Iris pigment epithelial cell (primary cell): ENCODE data around the gene PDIA2.
"Not testable (repeated sequence)": the region's sequence is repeated elsewhere in the genome, so short reads cannot be mapped to it uniquely, and the experiment has no call there.

ENCODE experiments used
- DNase-seq: peaks from one replicate; pipeline ENCODE4 v3.0.0-alpha.2; 2011; ENCODE audit warnings: low read depth

The PDIA2 gene

DNA sequence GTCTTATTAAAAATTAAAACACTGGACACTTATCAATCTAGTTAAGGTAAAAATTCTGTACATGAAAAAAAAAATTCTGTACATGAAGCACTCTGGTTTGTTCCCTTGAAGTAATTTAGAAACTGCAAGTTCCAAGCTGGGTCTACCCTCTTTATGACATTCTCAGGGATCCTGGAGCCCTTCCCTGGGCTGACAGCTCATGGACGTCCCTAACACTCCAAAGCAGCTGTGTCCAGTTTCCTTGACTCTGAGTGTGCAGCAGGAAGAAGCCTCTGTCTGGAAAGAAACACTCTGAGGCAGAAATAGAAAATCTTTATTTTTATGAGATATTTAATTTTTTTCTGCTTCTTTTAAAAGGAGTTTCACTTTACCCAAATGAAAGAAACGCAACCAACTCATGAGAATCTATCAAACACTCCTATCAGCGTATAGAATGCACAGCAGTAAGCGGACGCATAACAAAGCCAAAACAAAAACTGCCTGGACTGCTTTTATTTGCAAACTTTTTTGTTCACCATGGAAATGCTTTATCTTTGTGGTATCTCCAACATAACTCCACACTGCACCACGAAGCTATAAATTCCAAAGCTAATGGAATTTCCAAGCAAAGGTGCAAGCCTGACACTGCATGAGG lies 48.3 kb downstream of the PDIA2 start:
- DNase-seq = not testable (repeated sequence)

GRCh38 chr16:333406-334094 lies 50.6 kb downstream of the PDIA2 start:
- no peak for DNase-seq

- DNase-seq = not testable (repeated sequence)
These were observed 51.3 kb downstream of the PDIA2 start for GRCh38 chr16:334164-334832.

DNA sequence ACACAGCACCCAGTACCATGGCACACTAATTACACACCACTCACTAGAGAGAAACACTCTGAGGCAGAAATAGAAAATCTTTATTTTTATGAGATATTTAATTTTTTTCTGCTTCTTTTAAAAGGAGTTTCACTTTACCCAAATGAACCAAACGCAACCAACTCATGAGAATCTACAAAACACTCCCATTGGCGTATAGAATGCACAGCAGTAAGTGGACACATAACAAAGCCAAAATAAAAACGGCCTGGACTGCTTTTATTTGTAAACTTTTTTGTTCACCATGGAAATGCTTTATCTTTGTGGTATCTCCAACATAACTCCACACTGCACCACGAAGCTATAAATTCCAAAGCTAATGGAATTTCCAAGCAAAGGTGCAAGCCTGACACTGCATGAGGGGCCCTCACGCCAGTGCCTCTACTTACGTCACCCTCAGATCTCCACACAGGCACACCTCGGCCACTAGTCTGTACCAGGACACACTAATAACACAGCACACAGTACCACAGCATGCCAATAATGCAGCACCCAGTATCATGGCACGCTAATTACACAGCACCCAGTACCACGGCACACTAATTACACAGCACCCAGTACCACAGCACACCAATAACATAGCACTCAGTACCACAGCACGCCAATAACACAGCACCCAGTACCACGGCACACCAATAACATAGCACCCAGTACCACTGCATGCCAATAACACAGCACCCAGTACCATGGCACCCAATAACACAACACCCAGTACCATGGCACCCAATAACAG lies 52.1 kb downstream of the PDIA2 start:
- not testable (repeated sequence) for DNase-seq

- DNase-seq = no peak
These were observed 53.3 kb downstream of the PDIA2 start for GRCh38 chr16:336269-336668.
